GM18858 (cell line): Measurements from ENCODE around the gene USF1.
A peak's percentile ranks its signal among the peaks of the same experiment; 100 is the strongest.
"Not testable (repeated sequence)": the region's sequence is repeated elsewhere in the genome, so short reads cannot be mapped to it uniquely, and the experiment has no call there.

Experiments used
- ATAC-seq: cut with Tn5 transposase; IDR thresholded peaks from one replicate; pipeline ENCODE4 v1.9.1; 2021; ENCODE audit not compliant: unreplicated experiment

The USF1 gene

GRCh38 chr1:161079436-161080110 is 33.8 kb upstream of the USF1 start:
- ATAC-seq = no peak

GRCh38 chr1:161077426-161077825 is 31.6 kb upstream of the USF1 start:
- no peak for ATAC-seq

GRCh38 chr1:161076410-161076809 is 30.6 kb upstream of the USF1 start:
- ATAC-seq = no peak

- no peak for ATAC-seq
Observed at GRCh38 chr1:161074676-161075368, 29.0 kb upstream of the USF1 start.

- ATAC-seq = no peak
Observed at GRCh38 chr1:161073474-161074121, 27.8 kb upstream of the USF1 start.

GRCh38 chr1:161072751-161073449 is 27.1 kb upstream of the USF1 start:
- no peak for ATAC-seq

GRCh38 chr1:161071886-161072371 is 26.2 kb upstream of the USF1 start:
- ATAC-seq = no peak

GRCh38 chr1:161070761-161071160 is 25.0 kb upstream of the USF1 start:
- no peak for ATAC-seq

GRCh38 chr1:161069731-161070270 is 24.0 kb upstream of the USF1 start, which contains the start of gene ARHGAP30:
ARHGAP30 (minus strand) TSS chr1:161069891; CDS start chr1:161069624, 267 bp downstream.
- peak; percentile 71 for ATAC-seq

- no peak for ATAC-seq
Observed at GRCh38 chr1:161069241-161069640, 23.5 kb upstream of the USF1 start.

- peak; percentile 42 for ATAC-seq
Observed at GRCh38 chr1:161068306-161069234, 22.8 kb upstream of the USF1 start.

- no peak for ATAC-seq
Observed at GRCh38 chr1:161066694-161067093, 20.9 kb upstream of the USF1 start.

- not testable (repeated sequence) for ATAC-seq
Observed at GRCh38 chr1:161065681-161066080, 19.9 kb upstream of the USF1 start.

GRCh38 chr1:161063936-161064335 is 18.2 kb upstream of the USF1 start:
- not testable (repeated sequence) for ATAC-seq

- no peak for ATAC-seq
Observed at GRCh38 chr1:161061419-161061818, 15.6 kb upstream of the USF1 start.

GRCh38 chr1:161059293-161059692 is 13.5 kb upstream of the USF1 start:
- ATAC-seq = no peak

- no peak for ATAC-seq
Observed at GRCh38 chr1:161054805-161055204, 9.0 kb upstream of the USF1 start.

- ATAC-seq = no peak
Observed at GRCh38 chr1:161054232-161054631, 8.5 kb upstream of the USF1 start.

GRCh38 chr1:161052899-161053298 is 7.1 kb upstream of the USF1 start:
- no peak for ATAC-seq

- ATAC-seq = no peak
Observed at GRCh38 chr1:161051219-161051618, 5.4 kb upstream of the USF1 start.
